ENCODE results near the gene PPFIA1. TPM values are rescaled to one million over a fixed set of nuclear protein-coding genes. Genes with fewer than 3 reads are reported as not detected.

The PPFIA1 gene
- total and polyA plus RNA-seq, 2 of the 13 experiments (the other 11 are each of a cell fraction or from before 2014, with no cell fraction given), result 29.9 to 45.2 TPM

DNA sequence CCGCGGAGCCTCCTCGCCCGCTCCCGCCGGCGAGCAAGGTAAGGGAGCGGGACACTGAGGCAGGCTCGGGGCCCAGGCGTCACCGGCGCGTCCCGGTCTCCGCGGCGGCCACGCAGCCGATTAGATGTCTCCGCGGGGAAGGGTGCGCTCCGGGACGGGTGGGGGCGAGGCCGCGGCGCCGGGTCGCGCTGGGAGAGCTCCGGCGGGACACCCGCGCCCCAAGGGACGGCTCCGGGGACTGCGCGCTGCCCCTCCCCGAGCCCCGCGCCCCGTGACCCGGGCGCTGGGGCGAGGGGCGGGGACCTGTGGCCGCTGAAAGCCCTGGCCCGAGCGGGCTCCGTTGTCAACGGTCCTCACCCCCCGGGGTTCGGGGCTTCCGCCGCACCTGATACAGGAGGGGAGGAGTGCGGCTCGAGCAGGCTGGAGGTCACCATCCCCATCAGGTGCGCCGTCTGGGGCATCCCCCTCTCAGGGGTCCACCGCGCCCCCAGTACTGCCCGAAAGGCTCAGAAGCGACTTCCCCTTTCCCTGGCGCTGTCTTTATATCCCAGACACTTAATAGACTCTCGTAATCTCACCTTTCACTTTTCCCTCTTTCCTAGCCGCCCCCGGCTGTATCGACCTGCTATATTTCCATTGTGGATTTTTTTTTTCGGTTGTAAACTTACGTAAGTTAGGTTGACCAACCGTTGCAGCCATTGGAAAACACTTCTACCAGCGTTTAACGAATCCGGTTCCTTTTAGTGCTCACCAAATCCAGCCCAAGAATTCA lies 573 bp downstream of the PPFIA1 start (continued):
- TF ChIP-seq ATF7 (IDR thresholded peaks at IDR 0.05) (no peak), ATF7 (CRISPR knock-in tag; IDR thresholded peaks at IDR 0.05) (no peak), ZBTB7A (CRISPR knock-in tag; IDR thresholded peaks at IDR 0.05) (no peak), RXRA (CRISPR knock-in tag; IDR thresholded peaks at IDR 0.05) (peak; percentile 37; the same call in 1 of the 2 replicates), ELF4 (CRISPR knock-in tag; IDR thresholded peaks at IDR 0.05; ENCODE audit: borderline replicate concordance) (no peak), CENPX (CRISPR knock-in tag; IDR thresholded peaks at IDR 0.05) (no peak), ZSCAN30 (CRISPR knock-in tag; IDR thresholded peaks at IDR 0.05) (no peak), SIX4 (CRISPR knock-in tag; IDR thresholded peaks at IDR 0.05) (no peak), SOX6 (IDR thresholded peaks at IDR 0.05) (no peak), SOX6 (CRISPR knock-in tag; IDR thresholded peaks at IDR 0.05) (0 out of 2 replicates have a peak, but pooled peaks have one; percentile 19), ZNF674 (CRISPR knock-in tag; IDR thresholded peaks at IDR 0.05; ENCODE audit: low read depth) (no peak), ZNF709 (CRISPR knock-in tag; IDR thresholded peaks at IDR 0.05) (0 out of 2 replicates have a peak, but pooled peaks have one; percentile 44), ZFX (CRISPR knock-in tag; IDR thresholded peaks at IDR 0.05; ENCODE audit: low read depth) (no peak), RXRB (CRISPR knock-in tag; IDR thresholded peaks at IDR 0.05; ENCODE audit: borderline replicate concordance) (no peak), SMAD3 (CRISPR knock-in tag; IDR thresholded peaks at IDR 0.05) (no peak)
- TF ChIP-seq, protein P1, sequence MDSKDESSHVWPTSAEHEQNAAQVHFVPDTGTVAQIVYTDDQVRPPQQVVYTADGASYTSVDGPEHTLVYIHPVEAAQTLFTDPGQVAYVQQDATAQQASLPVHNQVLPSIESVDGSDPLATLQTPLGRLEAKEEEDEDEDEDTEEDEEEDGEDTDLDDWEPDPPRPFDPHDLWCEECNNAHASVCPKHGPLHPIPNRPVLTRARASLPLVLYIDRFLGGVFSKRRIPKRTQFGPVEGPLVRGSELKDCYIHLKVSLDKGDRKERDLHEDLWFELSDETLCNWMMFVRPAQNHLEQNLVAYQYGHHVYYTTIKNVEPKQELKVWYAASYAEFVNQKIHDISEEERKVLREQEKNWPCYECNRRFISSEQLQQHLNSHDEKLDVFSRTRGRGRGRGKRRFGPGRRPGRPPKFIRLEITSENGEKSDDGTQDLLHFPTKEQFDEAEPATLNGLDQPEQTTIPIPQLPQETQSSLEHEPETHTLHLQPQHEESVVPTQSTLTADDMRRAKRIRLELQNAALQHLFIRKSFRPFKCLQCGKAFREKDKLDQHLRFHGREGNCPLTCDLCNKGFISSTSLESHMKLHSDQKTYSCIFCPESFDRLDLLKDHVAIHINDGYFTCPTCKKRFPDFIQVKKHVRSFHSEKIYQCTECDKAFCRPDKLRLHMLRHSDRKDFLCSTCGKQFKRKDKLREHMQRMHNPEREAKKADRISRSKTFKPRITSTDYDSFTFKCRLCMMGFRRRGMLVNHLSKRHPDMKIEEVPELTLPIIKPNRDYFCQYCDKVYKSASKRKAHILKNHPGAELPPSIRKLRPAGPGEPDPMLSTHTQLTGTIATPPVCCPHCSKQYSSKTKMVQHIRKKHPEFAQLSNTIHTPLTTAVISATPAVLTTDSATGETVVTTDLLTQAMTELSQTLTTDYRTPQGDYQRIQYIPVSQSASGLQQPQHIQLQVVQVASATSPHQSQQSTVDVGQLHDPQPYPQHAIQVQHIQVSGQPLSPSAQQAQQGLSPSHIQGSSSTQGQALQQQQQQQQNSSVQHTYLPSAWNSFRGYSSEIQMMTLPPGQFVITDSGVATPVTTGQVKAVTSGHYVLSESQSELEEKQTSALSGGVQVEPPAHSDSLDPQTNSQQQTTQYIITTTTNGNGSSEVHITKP (CRISPR knock-in tag; IDR thresholded peaks at IDR 0.05; ENCODE audit: low read depth), result no peak
- TF ChIP-seq, protein P2, sequence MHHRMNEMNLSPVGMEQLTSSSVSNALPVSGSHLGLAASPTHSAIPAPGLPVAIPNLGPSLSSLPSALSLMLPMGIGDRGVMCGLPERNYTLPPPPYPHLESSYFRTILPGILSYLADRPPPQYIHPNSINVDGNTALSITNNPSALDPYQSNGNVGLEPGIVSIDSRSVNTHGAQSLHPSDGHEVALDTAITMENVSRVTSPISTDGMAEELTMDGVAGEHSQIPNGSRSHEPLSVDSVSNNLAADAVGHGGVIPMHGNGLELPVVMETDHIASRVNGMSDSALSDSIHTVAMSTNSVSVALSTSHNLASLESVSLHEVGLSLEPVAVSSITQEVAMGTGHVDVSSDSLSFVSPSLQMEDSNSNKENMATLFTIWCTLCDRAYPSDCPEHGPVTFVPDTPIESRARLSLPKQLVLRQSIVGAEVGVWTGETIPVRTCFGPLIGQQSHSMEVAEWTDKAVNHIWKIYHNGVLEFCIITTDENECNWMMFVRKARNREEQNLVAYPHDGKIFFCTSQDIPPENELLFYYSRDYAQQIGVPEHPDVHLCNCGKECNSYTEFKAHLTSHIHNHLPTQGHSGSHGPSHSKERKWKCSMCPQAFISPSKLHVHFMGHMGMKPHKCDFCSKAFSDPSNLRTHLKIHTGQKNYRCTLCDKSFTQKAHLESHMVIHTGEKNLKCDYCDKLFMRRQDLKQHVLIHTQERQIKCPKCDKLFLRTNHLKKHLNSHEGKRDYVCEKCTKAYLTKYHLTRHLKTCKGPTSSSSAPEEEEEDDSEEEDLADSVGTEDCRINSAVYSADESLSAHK (CRISPR knock-in tag; IDR thresholded peaks at IDR 0.05; ENCODE audit: borderline replicate concordance), result no peak
- TF ChIP-seq, protein P3, sequence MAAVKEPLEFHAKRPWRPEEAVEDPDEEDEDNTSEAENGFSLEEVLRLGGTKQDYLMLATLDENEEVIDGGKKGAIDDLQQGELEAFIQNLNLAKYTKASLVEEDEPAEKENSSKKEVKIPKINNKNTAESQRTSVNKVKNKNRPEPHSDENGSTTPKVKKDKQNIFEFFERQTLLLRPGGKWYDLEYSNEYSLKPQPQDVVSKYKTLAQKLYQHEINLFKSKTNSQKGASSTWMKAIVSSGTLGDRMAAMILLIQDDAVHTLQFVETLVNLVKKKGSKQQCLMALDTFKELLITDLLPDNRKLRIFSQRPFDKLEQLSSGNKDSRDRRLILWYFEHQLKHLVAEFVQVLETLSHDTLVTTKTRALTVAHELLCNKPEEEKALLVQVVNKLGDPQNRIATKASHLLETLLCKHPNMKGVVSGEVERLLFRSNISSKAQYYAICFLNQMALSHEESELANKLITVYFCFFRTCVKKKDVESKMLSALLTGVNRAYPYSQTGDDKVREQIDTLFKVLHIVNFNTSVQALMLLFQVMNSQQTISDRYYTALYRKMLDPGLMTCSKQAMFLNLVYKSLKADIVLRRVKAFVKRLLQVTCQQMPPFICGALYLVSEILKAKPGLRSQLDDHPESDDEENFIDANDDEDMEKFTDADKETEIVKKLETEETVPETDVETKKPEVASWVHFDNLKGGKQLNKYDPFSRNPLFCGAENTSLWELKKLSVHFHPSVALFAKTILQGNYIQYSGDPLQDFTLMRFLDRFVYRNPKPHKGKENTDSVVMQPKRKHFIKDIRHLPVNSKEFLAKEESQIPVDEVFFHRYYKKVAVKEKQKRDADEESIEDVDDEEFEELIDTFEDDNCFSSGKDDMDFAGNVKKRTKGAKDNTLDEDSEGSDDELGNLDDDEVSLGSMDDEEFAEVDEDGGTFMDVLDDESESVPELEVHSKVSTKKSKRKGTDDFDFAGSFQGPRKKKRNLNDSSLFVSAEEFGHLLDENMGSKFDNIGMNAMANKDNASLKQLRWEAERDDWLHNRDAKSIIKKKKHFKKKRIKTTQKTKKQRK (IDR thresholded peaks at IDR 0.05; ENCODE audit: low read length), result no peak
- TF ChIP-seq, protein P4, sequence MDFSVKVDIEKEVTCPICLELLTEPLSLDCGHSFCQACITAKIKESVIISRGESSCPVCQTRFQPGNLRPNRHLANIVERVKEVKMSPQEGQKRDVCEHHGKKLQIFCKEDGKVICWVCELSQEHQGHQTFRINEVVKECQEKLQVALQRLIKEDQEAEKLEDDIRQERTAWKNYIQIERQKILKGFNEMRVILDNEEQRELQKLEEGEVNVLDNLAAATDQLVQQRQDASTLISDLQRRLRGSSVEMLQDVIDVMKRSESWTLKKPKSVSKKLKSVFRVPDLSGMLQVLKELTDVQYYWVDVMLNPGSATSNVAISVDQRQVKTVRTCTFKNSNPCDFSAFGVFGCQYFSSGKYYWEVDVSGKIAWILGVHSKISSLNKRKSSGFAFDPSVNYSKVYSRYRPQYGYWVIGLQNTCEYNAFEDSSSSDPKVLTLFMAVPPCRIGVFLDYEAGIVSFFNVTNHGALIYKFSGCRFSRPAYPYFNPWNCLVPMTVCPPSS (IDR thresholded peaks at IDR 0.05), result no peak

Data from HepG2 (cell line).